HG02588 (cell line): Measurements from ENCODE around the gene IPP.
A peak's percentile ranks its signal among the peaks of the same experiment; 100 is the strongest.
"Not testable (repeated sequence)": the region's sequence is repeated elsewhere in the genome, so short reads cannot be mapped to it uniquely, and the experiment has no call there.

Source experiments
- ATAC-seq: cut with Tn5 transposase; IDR thresholded peaks from one replicate; pipeline ENCODE4 v1.9.1; 2021; ENCODE audit warnings: mild to moderate bottlenecking, moderate library complexity; ENCODE audit not compliant: unreplicated experiment

The IPP gene

GRCh38 chr1:45750298-45751038, at the start of gene IPP:
TSS of gene IPP (minus strand) at chr1:45750653. CDS start at chr1:45746411, 4,242 bp downstream.
- peak; percentile 91 for ATAC-seq

GRCh38 chr1:45796946-45797345, 46.5 kb upstream of the IPP start:
- no peak for ATAC-seq

DNA sequence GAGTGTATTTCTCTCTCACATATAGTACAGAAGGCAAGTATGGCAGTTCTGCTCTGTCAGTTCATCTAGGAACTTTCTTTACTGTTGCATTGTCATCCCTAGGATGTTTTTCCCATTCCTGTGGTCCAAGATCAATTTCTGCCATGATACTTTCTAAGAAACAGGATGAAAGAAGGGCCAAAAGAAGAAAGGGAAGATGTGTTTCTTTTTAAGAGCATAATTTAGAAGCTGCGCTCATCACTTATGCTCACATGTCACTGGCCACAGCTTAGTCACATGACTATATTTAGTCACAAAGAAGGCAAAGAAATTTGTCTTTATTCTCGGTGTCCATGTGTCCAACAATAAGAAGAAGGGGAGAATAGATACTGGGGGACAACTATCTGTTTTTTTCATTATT, 45.9 kb upstream of the IPP start:
- no peak for ATAC-seq

DNA sequence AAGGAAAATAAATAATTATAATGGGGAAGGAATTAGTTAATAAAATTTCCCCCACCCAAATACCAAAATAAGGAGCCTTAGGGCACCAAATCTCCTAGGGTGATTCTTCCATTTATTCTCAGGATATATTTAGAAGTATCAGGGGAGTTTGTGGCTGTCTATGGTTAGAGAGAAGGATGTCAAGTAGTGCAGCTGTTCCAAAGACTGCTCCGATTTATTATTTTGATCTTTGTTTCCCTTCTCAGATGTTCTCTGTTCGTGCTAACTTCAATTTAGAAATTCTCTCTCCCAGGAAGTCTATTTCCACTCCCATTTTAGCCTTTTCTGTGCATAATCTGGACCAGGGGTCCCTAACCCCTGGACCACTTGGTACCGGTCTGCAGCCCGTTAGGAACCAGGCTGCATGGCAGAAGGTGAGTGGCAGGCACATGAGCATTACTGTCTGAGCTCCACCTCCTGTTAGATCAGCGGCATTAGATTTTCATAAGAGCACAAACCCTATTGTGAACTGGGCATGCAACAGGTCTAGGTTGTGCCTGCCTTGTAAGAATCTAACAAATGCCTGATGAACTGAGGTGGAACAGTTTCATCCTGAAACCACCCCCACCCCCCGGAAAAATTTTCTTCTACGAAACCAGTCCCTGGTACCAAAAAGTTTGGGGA, 43.6 kb upstream of the IPP start:
- ATAC-seq, result no peak

DNA sequence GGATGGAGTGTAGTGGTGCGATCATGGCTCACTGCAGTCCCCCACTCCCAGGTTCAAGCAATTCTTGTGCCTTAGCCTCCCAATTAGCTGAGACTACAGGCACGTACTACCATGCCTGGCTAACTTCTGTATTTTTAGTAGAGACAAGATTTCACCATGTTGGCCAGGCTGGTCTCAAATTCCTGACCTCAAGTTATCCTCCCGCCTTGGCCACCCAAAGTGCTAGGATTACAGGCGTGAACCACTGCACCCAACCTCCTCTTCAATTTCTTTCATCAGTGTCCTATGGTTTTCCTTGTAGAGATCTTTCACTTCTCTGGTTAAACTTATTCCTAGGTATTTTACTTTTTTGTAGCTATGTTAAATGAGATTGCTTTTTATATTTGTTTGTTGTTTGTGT, 42.3 kb upstream of the IPP start:
- ATAC-seq, result no peak

DNA sequence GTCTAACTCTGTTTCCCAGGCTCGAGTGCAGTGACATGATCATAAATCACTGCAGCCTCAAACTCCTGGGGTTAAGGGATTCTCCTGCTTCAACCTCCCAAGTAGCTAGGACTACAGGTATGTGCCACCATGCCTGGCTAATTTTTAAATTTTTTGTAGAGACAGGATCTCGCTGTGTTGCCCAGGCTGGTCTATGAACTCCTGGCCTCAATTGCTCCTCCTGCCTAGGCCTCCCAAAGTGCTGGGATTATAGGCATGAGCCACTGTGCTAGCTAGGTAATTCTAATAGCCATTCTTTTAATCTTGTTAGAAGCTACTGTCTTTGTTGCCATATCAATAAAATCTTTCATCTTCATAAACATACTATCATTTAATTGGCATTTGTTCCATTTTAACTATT, 39.1 kb upstream of the IPP start:
- ATAC-seq, result no peak

GRCh38 chr1:45787905-45788304, 37.5 kb upstream of the IPP start:
- ATAC-seq, result no peak

DNA sequence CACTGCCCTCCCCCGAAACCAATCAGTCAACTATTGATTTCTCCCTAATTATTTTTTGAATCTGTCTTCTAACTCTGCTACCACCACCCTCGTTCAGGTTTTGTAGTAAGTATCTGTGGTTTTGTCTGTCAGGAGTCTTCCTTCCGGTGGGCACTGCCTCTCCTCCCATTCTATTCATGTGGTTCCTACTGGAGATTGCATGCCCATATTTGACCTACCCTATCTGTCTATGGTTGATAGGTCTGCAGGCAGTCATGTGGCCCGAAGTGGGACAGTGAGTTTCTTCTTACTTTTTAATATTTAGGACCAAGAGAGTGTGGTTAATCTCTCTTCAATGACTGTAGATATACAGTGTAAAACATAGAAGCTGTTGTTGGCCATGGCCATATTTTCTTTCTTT, 35.1 kb upstream of the IPP start:
- ATAC-seq, result no peak

DNA sequence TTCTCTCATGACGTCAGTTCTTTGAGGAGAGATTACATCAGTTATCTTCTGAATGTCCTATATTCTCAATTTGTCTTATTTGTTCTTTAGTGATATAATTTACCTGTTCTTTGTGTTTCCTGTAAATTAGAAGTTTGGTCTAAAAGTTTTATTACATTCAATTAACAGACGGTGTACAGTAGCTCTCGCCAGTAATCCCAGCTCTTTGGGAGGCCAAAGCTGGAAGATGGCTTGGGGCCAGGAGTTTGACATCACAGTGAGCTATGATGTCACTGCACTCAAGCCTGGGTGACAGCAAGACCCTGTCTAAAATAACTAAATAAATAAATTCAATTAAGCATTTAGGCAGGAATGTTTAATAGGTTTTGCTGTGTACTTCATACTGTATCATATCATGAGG, 25.3 kb upstream of the IPP start:
- ATAC-seq, result no peak

GRCh38 chr1:45772971-45773370, 22.5 kb upstream of the IPP start:
- no peak for ATAC-seq

GRCh38 chr1:45769261-45769932, 18.9 kb upstream of the IPP start:
- ATAC-seq, result no peak

DNA sequence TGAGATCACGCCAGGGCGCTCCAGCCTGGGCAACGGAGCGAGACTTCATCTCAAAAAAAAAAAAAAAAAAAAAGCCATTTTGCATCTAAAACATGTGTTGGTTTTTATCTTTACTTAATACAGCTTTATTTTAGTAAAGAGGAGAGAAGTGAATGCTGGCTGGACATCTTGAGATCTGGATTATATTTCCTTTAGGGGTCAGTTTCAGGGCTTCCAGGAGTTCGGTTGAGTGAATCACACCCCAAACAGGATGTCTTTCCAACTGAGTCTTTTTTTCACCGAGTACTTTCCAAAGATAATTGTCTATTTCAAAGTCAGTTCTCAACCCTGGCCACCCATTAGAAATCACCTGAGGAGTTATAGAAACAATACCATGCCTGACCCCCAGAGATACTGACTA, 16.6 kb upstream of the IPP start:
- ATAC-seq, result no peak

GRCh38 chr1:45765999-45766792, 15.7 kb upstream of the IPP start:
- ATAC-seq, result no peak

- no peak for ATAC-seq
These were observed 11.8 kb upstream of the IPP start for GRCh38 chr1:45762291-45762690.

- no peak for ATAC-seq
These were observed 5.2 kb upstream of the IPP start for GRCh38 chr1:45755697-45756096.

- ATAC-seq, result no peak
These were observed 3.0 kb upstream of the IPP start for GRCh38 chr1:45753248-45754037.

DNA sequence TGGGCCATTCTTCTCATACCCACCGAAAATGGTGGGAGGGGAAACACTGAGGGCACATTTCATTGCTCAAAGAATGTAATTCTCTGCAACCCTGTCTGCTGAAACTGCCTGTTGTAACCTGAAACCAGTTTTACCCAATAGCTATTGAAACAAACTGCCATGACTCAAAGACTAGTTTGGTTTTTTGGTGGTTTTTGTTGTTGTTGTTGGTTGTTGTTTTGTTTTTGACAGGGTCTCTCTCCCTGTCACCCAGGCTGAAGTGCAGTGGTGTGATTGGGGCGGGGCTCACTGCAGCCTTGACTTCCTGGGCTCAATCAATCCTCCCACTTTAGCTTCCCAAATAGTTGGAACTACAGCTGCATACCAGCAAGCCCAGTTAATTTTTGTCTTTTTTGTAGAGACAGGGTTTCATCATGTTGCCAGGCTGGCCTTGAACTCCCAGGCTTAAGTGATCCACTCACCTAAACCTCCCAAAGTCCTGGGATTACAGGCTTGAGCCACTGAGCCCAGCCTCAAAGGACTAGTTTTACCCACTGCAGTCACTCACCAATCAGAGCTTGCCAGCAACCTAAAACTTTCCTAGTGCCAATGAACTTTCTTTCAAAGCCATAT, 2.1 kb upstream of the IPP start:
- no peak for ATAC-seq

DNA sequence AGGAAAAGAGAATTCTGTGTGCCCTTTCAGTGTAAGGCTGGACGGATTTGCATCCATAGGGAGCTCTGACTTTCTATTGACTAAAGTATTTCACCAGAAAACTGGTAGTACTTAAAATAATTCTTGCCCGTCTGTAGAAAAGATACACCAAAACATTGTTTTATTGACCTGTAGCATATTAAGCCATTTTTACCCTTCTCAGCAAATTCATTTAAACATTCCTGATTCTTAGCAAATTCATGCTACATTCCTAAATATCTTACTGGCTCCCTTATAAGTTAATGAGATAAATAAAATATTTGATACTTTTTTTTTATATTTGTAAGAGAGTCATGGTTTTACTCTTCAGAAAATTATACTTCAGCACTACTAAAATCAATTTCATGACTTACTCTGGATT, 1.6 kb upstream of the IPP start:
- no peak for ATAC-seq

DNA sequence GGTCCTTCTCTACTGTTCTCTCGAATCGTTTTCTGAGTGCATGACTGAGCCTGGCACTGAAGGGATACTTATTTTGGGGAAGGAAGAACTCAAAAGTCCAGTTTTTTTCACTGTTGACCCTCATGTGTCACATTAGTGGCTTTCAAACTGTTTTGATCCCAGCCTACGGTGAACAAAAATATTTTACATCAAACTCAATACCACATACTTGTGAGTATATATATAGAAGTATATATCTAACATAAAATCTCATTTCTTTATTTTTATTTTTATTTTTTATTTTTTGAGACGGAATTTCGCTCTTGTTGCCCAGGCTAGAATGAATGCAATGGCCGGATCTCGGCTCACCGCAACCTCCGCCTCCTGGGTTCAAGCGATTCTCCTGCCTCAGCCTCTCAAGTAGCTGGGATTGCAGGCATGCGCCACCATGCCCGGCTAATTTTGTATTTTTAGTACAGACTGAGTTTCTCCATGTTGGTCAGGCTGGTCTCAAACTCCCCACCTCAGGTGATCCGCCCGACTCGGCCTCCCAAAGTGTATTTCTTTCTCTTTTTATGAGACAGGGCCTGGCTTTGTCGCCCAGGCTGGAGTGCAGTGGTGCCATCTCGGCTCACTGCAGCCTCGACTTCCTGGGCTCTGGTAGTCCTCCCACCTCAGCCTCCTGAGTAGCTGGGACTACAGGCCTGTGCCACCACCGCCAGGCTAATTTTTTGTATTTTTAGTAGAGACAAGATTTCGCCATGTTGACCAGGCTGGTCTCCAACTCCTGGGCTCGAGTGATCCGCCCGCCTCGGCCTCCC, 786 bp upstream of the IPP start:
- not testable (repeated sequence) for ATAC-seq
